PC-9 (cell line): ENCODE data around the gene CRISPLD2.

ENCODE experiments used
- CTCF ChIP-seq: fragments of 200-600 bp; sonication (generic); conservative IDR thresholded peaks from 2 replicates; pipeline ENCODE4 v1.6.1; 2017; ENCODE audit warnings: mixed run types, antibody characterized with exemption, mild to moderate bottlenecking, moderate library complexity
- EZH2 ChIP-seq: fragments of 200-600 bp; sonication (generic); IDR thresholded peaks from 2 replicates; pipeline ENCODE4 v1.8.0; 2017; ENCODE audit warnings: antibody characterized with exemption, low read depth

- TF ChIP-seq EZH2 (no peak), CTCF (no peak)
Observed at GRCh38 chr16:84941921-84942320, 122.1 kb downstream of the CRISPLD2 start.
